ENCODE results near the gene PRR5L.
"Not testable (repeated sequence)": the region's sequence is repeated elsewhere in the genome, so short reads cannot be mapped to it uniquely, and the experiment has no call there.

PRR5L gene

GRCh38 chr11:36281850-36282249, 14.2 kb upstream of the PRR5L start:
- no peak for DNase-seq

DNA sequence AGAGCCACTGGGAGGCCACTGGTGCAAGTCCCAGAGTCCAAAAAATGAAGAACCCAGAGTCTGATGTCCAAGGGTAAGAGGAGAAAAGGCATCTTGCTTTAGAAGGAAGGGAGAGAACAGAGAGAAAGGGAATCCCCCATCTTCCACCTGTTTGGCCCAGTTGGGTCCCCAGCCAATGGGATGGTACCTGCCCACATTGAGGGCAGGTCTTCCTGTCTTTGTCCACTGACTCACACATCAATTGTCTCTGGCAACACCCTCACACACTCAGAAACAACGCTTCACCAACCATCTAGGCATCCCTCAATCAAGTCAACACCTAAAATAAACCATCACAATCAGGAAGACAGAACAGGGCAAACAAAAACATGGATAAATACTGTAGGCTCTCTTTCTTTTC, 13.2 kb upstream of the PRR5L start:
- no peak for DNase-seq

DNA sequence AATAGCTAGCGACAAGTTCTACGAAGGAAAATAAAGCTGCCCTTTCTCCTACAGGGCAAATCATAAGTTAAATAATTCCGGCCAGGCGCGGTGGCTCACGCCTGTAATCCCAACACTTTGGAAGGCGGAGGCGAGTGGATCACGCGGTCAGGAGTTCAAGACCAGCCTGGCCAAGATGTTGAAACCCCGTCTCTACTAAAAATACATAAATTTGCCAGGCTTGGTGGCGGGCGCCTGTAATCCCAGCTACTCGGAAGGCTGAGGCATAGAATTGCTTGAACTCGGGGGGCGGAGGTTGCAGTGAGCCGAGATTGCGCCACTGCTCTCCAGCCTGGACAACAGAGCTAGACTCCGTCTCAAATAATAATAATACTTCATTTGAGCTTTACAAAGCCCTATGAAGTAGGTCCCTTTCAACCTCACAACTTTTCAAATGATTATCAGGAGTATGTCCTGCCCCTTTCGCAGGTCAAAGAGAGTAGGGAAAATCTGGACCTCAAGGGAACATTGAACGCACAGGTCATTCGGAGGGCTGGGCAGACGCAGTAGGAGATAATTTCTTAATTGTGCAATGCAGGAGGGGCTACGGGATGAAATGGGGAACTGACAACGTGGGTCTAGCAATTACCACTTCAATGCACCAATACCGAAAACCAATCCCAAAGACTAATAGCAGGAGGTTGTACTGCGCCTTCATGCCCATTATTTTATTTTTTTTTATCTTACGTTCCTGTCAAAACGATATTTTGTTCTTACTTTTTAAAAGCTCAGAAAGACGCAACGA, 7.5 kb upstream of the PRR5L start:
- no peak for DNase-seq

GRCh38 chr11:36289226-36289852, 6.7 kb upstream of the PRR5L start, which contains the start of gene COMMD9:
Gene COMMD9, minus strand, starts transcription at chr11:36289424. Its CDS starts 12 bp downstream, at chr11:36289412.
- peak; percentile 82 to 95 for DNase-seq

- peak in 1 of 2 experiments; percentile 63 for DNase-seq
Observed at GRCh38 chr11:36292311-36292722, 3.8 kb upstream of the PRR5L start.

DNA sequence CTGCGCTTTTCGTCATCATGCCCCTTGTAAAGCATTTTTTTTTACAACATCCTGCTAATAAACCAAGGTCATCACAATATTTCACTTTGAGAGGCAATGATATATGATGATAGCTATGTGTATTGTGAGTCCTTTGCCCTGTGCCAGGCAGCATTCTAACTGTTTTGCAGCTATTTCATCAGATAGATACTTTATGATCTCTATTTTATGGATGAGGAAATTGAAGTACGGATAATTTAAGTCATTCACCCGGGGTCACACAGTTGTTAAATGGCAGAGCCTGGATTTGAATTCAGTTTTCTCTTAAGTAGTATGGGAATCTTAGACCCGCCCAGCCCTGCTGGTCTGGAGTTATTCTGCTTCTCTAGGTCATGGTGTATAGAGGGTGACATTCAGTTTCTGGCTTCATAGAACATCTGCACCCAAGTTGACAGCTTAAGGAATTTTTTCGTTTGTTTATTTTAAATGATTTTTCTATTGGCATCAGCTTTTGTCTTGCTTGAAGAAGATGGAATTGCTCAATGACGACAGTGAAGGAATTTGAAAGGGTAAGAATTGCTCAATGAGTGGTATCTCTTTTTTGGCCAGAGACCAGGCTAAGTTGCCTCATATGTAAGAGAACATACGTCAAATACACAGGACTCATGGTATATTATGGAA, 926 bp downstream of the PRR5L start:
- DNase-seq, result no peak

GRCh38 chr11:36300650-36301049, 4.6 kb downstream of the PRR5L start:
- DNase-seq, result peak; percentile 68 to 90

- DNase-seq, result no peak
Observed at GRCh38 chr11:36304351-36304750, 8.3 kb downstream of the PRR5L start.

- DNase-seq, result no peak
Observed at GRCh38 chr11:36305047-36305446, 9.0 kb downstream of the PRR5L start.

DNA sequence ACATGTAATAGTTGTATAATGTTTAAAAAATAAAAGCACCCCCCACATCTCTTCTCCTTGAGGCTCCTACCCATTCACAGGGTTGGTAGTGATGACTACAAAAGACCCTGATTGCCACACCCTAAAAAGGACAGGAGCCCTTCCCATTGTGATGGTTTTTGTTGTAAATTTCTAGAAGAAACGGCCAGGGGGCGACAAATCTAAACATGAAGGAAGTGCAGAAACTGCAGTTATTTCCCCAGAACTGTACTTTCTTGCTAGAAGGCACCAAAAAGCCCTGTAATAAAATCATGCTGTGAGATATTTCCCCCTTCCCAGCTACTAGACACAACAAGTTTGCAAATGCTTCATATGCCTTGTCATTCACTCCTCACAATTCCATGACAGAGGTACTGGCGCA, 10.8 kb downstream of the PRR5L start:
- DNase-seq, result peak in 1 of 2 experiments; percentile 11

GRCh38 chr11:36308577-36308976, 12.5 kb downstream of the PRR5L start:
- no peak for DNase-seq

GRCh38 chr11:36309779-36310178, 13.7 kb downstream of the PRR5L start:
- no peak for DNase-seq

DNA sequence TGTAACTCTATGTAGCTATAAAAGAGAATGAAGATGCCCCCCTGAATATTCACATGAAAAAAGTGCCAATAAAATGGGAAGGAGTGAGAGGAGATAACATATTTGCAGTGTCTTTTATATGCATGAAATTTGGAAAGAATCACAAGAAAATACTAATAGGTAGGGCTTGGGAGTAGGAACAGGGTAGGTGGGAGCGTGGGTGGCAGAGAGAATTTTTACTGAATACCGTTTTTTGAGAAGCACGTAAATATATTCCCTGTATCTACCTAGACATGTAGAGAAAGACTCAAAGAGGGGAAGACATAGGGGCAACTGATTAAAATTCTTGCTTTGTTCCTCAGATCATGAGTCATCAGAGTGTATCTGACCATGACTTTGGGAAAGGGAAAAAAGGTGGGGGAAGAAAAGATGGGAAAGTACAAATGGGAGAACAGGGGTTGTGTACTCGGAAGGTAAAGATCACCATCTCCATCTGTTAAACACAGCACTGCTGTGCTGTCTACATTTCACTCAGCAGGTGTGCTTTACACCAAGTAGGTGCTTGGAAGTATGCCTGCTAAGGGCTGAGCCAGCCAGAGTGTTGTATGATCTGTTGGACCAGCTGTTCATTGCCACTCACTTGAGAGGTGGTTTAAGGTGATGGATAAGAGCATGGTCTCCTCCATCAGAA, 16.0 kb downstream of the PRR5L start:
- peak in 1 of 2 experiments; percentile 28 for DNase-seq

- no peak for DNase-seq
Observed at GRCh38 chr11:36312611-36313472, 16.8 kb downstream of the PRR5L start.

DNA sequence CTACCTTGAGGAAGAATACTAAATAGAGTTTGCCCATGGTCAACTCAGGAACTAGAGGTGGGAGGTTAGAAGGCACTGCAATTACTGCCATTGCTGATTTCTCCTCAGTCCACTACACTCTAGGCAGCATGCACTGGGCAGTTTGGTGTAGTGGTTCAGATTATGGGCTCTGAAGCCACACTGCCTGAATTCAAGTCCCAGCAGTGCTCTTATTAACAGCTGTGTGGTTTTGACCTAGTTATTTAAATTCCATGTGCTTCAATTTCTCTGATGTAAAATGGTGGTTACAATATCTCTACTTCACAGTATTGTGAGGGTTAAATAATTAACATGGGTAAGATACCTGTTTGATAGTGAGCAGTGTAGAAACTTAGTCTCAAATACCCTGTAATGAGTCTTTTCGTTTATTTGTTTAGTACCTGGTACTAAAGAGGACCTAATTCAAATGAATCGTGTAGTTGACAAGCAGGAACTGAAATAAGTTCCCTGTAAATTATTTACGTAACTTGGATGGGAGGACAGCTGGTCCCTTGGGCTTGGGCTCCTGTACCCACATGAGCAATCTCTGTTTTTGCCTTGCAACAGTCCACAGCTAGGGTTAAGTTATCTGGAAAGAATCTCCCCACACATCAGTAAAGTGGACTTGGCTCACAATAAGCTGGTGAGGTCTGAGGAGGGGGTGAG, 17.8 kb downstream of the PRR5L start:
- DNase-seq, result no peak

DNA sequence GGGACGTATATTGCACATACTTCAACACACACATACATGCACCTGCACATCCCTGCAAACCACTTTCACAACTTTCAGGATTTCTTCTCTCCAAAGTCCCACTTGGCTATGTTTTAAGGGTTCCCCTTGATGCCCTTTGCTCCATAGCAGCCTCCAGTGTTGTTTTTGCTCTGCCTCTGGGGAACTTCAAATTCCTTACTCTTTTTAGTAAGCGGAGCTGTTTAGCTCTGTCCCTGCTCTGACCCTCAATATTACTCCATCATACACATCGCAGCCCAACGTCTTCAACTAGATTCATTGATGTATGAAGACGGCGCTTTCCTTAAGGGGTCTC, 18.3 kb downstream of the PRR5L start:
- no peak for DNase-seq

GRCh38 chr11:36316049-36316448, 20.0 kb downstream of the PRR5L start:
- no peak for DNase-seq

DNA sequence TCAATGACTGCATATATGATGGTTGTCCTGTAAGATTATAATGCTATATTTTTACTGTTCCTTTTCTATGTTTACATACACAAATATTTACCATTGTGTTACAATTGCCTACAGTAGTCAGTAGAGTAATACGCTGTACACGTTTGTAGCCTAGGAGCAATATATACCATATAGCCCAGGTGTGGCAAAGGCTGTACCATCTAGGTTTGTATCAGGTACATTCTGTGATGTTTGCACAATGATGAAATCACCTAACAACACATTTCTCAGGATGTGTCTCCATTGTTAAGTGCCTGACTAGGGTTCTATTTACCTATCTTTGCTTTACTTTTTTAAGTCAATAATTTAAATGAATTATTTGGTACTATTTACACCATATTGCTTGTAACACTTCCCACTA, 21.9 kb downstream of the PRR5L start:
- DNase-seq, result no peak

DNA sequence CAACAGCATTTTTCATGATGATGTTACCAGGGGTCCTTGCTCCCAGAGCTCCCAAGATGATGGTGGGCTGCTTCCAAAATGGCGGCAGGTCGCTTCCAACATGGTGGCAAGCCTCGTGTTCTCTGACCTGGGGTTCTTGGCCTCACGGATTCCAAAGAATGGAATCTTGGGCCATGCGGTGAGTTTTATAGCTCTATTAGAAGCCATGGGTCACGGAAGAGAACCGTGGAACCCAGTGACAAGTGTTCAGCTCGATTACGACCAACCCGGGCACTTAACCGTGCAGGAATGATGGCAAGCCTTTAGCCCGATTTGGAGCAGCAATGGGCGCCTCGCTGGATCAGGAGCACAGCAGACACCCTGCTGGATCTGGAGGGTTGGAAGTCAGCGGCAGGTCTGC, 28.9 kb downstream of the PRR5L start:
- not testable (repeated sequence) for DNase-seq

DNA sequence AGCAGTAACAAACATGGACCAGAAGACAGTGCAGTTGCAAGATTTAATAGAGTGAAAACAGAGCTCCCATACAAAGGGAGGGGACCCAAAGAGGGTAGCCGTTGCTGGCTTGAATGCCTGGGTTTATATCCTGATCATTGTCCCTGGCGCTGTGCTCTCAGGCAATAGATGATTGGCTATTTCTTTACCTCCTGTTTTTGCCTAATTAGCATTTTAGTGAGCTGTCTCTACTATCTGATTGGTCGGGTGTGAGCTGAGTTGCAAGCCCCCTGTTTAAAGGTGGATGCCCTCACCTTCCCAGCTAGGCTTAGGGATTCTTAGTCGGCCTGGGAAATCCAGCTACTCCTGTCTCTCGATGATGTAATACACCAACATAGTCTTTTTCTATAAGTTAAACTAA, 29.3 kb downstream of the PRR5L start:
- not testable (repeated sequence) for DNase-seq

DNA sequence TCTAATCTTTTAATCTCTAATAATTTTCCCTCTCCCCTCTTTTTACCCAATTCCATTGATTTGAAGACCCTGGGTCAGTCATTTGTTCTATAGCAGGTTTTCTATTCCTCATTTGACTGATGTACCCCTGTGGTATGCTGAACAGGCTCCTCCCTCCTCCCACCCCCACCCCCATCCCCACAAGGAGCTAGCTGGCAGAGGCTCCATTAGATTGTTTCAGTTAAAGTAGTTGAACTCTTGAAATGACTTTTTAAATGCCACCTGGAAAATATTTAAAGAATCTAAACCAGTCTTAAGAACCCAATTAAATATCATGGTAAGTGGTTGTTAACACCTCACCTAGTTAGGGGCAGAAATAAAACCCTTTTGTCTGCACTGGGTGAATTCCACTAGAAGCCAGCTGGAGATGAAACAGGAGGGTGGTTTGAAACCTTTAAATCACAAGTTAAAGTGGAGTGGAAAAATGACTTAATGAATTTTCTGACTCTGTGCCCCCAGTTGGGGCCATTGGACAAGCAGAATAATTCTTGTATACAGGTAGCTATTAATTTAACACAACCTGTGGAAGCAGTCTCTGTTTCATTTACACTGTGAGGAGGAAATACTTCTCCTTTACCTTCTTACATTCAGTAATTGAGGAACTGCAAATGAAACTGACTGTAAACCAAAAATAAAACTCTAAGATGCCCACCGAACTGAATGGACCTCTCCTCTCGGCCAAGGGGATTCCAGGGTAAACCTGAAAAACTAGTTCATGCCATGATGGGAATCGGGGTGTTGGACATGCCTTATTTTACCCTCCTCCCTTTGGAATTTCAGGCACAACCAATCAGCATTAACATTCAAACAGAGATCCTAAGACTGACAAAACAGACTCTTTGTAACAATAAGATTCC, 30.7 kb downstream of the PRR5L start:
- no peak for DNase-seq

Data from NCI-H446 (cell line).